NCI-H2107 (cell line): Measurements from ENCODE around the gene SLIT3.

ENCODE experiments used
- DNase-seq: peaks from one replicate; lab custom pipeline; 2025; lab: John Stamatoyannopoulos, UW

SLIT3 gene

DNA sequence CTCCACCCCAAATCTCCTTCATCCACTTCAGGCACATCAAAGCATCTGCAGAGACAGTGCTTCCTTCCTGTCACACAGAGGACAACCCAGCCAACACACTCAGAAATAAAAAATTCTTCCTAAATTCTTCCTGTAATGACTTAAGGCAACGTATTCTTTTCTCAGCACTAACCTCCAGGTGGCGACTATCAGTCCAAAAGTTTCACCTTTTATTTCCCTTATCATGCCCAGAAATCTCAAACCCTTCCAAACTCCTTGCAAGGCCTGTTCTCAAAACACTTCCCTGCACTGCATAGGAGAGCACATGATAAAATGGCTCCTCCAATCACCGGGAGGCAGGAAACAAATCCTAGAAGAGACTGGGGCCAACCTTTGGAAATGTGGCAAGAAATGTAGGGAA lies 35.1 kb downstream of the SLIT3 start:
- no peak for DNase-seq

DNA sequence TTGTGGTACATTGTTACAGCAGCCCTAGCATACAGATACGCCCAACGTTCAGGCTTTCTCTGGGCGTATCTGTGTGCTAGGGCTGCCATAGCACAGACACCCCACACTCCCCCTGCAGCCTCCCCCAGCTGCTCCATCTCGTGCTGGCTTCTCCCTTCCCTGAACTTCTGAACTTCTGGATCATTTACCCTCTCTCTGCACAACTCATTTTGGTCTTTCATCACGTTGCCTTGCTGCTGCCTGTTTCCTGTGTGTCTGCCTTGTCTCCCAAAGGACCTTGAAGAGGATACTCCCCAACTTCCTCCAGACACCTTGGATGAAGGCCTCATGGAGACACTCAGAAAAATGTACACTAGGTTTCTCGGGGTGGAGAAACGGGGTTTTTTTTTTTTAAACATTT lies 37.3 kb downstream of the SLIT3 start:
- no peak for DNase-seq

DNA sequence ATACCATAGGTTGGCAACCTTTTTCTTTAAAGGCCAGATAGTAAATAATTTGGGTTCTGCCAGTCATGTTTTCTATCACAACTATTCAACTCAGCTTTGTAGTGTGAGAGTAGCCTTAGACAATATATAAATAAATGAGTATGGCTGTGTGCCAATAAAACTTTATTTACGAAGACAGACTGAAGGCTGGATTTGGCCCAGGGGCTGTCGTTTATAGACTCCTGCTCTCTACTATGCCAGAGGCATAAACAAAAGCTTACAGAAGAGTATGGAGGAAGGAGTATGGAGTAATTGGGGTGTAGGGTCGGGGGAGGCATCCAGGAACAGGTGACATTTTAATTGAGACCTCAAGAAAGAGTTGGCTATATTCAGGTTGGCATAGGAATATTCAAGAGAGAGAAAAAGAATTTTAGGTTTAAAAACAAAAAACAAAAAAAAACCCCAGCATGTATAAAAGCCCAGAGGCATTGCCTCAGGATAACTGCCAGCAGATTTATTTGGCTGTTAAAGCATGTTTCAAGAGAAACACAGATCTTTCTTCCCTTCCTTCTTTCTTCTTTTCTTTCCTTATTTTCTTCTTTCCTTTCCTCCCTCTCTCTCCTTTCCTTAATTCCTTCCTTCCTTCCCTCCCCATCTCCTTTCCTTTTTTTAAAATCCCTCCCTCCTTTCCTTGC lies 39.9 kb downstream of the SLIT3 start:
- no peak for DNase-seq

DNA sequence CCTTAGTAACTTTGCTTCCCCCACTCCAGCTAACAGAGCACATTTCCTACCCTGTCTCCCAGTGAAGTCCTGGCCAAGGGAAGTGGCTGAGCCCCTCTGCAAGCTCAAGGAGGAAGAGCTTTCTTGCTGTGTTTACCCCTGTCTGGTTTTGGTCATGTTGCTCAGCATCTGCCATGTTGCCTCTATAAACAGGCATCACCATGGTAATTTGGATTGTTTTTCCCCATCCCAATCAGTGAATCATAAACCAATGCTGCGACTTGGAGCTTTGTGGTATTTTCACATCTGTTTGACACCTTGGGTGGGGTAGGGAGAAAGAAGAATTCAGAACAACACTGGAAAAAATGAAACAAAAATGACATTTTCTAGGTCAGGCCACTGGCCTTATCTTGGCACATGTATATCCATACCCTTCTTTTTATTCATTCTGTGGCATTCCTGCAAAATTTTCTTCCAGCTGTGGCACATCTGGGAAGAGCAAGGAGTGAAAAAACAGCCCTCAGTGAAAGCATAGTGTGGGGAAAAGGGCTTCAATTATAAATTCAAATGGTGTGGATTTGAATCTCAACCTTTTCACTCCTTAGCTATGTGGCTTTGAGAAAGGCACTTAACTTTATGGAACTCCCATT lies 42.5 kb downstream of the SLIT3 start:
- DNase-seq: no peak

DNA sequence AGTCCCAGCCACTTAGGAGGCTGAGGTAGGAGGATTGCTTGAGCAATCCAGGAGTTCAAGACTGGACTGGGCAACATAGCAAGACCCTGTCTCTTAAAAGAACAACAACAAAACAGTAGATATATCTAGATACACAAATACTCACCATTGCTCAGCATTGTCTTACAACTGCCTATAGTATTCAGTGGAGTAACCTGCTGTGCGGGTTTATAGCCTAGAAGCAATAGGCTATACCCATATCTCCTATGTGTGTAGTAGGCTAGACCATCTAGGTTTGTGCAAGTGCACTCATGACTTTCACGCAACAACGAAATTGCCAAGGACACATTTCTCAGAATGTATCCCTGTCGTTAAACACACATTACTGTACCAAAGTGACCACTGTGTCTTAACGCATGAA lies 44.7 kb downstream of the SLIT3 start:
- DNase-seq: no peak

DNA sequence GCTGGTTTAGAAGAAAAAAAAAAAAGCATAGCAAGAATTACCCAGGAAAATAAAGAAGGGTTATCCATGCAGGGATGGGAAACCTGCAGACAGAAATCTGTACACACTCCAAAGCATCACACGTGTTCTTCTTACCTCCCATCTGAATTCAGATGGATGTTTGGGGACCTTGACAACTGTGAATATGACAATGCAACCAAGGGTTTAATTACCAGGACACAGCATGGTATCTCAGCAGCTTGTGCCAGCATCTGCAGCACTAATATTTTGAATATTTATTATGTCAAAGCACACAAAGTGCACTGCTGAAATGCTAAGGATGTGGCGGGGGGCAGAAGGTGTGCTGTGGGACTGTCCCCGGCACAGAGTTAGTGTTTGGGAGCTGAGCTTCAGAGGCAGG lies 47.9 kb downstream of the SLIT3 start:
- no peak for DNase-seq

DNA sequence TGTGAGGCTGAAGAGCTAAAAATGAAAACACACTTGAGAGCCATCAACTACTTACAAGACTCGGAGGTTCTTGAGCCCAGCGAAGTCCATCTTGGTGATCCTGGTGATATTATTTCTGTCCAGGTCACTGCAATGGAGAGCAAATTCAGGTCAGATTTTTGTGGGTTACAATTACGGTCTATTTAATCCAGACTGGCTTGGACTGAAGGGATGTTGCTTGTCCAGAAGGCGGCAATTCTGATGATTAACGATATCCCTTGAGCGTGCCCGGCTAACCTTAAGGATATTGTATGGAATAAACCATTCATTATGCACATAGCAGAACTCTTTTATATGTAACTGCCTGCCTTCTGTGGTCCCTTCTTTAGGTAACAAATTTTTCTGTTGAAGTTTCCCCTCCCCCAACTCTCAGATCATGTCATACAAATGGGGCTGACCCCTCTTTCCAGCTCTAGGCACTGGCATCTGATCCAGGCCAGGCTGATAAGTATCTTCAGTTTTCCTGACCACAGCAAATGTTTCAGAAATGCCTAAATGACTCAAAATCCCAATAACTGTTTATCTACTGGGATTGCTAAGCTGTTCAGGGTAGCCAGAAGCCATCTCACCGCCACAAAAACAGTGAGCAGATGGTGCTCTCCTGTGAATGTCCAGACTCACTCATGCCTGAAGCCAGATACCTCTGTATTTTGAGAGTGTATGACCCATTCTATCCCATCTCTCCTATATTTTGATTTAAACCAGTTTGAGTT lies 49.4 kb downstream of the SLIT3 start:
- DNase-seq: no peak

DNA sequence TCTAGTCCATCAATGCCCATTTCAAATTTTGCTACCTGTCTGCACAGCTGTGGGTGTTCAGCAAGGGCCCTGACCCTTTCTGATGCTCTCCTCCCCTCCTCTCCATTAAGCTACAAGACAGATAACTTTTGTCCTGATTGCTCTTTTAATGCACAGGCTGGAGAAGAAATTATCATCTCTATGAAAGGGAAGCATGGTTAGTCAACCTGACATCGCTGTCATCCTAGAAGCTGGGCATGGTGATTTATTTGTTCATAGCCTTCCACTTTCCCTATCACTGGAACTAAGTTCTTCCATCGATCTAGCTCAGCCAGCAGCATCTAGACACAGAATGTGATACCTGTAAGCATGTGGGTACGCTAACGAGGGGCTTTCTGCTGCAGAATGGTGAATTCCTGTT lies 50.1 kb downstream of the SLIT3 start:
- no peak for DNase-seq

DNA sequence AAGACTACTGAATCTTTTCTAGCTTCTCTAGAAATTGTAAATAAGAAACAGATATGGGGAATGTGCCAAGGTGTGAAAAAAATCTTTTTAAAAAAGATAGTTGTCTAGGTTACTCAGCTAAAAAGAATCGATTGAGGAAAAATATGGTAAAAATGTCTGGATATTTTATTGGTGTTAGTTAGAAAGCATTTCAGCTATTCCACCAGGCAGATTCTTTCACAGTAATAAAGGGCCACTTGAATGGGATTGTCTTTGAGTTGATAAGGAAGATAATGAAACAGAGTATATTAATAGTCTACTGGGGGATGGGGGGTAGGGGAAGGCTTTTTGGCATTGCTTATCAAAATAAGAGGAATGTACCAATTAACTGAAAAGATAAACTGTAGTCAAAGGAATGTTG lies 51.9 kb downstream of the SLIT3 start:
- no peak for DNase-seq

DNA sequence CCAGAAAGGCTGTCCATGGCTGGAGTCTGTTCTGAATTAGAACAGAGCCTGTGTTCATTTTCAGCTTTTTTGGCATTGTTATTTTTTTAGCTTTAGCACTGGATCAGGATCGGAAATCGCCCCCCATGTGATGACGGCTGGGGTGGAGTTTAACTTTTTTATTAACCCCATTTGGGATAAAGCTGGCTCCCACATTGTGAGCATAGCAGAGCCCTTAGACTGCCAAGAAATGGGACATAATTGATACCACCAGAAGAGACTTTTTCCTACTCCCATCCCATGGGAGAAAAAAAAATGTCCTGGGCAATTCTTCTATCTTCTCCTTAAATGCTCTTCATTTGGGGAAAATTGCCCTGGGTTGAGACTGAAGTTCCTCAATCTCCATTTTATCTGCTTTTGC lies 52.4 kb downstream of the SLIT3 start:
- no peak for DNase-seq

DNA sequence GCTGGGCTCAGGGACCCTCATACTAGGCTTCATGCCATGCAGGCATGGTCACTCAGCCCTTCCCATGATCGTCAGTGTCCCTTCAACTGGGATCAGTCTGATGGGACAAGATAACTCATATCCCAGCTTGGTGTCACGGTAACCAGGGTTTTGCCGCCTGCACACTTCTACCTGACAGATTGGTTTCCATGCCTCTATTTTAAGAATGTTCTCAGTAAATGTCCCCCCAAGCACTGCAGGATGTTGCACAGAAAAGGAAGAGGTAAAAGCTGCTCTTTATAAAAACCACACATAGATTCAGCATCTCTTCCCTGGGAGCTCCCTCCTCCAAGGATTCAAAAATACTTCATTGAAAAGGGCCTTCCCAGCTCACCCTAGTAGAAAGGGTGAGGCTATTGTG lies 56.1 kb downstream of the SLIT3 start:
- no peak for DNase-seq

DNA sequence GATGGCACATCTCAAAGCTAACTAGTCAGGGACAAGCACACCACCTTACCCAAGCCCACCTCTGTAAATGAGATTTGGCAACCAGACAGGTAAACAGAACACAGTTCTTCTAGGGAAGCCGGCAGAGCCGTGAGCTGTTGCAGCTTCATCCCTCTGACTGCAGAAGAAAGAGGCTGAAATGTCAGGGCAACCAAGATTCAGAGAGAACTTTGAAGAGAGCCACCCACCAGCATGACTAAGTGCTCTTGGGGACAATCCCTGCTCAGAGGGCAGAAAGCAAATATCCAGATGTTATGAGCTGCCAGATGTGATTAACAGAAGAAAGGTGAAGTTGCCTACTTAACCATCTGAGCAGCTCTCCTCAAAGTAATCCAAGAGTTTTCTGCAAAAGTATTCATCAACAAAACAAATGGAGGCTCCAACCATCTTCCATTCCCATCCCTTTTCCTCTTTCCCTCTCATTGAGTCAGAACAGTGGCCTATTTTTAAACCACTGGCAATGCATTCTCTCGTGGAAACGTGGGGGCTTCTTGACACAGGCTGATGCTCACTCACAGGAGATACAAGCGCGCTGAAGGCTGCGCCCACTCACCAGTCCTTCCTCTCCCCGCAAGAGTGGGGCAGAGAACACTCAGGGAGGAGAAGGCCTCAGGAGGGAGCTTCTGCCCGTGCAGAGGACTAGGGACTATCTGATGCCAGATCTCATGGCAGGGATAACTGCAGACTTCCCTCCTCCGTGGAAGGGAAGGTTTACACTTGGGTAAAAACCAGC lies 57.1 kb downstream of the SLIT3 start:
- DNase-seq: no peak

DNA sequence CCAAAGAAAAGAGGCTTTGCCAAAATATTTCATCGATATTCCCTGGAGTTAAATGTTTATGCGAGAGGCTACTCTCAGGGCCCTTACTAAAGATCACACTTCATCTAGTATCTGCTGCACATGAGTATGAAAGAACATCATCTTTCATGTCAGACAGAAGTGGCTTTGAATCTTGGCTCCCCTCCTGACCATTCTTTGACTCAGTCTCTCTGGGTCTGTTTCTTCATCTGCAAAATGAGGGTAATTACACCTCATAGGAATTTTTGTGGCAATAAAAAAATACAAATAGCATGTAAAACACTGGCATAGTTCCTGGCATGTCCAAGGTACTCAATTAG lies 58.1 kb downstream of the SLIT3 start:
- DNase-seq: no peak

DNA sequence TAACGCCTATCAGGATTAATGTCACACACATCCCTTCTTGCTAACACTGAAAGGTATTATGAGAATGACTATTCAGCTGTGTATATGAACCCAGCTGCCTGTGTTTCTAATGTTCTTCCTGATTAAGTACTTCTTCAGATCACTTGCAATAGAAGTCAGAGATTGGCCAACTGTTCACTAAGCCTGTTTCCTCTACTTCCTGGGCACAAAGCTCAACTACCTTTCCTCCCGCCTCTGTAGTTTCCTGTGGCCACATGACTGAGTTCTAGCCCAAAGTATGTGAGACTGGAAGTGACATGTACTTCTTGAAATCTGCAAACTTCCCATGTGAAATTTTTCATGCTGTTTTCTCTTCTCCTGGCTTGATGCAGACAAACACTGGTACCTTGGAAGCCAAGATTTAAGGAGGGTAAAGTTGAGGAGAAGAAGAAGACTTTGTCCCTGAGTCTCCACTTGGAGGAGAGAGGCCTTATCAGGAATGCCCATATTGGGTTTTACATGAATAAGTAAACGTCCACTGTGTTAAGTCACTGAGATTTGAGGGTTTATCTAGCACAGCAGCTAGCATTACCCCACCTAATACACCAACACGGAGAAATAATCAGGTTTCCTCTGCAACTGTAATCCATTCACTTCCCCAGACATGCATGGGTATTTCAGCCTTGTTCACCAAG lies 58.6 kb downstream of the SLIT3 start:
- DNase-seq: no peak

DNA sequence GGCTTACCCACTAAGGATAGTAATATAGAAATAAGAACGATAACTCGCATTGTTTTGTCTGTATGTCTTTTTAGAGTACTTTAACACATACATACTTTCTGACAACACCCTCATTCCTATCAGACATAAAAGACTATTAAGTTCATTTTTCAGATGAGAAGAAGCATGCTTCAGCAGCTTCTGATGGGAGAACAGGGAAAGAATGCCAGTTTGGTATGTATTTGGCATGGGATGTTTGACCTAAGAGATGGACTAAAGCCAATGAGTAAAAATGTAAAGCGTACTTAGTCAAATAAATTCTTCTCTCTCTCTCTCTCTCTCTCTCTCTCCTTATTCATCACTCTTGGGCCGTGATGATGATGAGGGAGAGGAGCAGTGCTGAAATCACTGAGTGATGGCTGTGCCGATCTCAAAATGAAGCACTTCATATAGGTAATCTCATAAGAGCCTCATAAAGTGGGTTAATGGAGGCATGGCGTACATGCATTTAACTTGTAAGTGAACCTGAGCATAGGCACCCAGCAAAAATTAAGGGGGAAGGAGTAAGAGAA lies 71.5 kb downstream of the SLIT3 start:
- DNase-seq: no peak

DNA sequence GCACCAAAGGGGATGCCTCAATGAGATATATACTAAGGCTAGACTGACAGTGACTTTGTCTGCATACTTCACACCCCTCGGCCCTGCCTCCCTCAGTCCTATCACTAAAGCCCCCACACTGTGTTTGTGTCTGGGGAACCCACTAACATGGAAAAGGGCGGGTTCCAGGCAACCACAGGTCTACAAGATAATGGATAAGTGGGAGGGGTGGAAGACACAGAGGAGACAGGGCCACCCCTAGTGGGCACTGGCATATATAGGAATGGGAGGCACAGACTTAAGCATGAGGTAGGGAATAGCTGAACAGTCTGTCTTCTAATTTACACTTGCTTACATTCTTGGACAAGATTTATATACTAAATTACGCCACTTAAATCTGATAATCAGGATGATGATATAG lies 74.0 kb downstream of the SLIT3 start:
- DNase-seq: no peak

DNA sequence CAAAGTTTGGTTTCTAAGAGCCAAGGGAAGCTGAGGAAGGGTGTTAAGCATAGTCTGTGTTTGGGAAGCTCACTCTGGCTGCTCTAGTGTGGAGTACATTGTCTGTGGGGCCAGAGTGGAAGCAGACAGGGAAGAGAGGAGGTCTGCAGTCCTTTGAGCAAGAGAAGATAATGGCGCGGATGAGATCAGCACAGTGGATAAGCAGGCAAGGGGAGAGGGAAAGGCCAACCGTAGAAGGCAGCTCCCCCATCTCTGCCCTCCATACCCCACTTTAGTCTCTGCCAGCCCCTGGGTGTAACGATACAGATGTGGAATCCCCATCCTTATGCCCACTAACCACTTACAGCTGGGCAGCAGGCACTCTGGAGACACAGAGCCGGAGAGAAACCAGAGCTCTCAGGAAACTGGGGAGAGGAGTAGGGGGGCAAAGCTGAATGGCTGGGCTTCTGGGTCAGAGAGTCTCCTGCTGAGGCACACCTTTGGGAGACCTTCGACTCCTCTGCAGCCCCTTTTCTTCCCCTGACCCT lies 75.0 kb downstream of the SLIT3 start:
- DNase-seq: no peak

DNA sequence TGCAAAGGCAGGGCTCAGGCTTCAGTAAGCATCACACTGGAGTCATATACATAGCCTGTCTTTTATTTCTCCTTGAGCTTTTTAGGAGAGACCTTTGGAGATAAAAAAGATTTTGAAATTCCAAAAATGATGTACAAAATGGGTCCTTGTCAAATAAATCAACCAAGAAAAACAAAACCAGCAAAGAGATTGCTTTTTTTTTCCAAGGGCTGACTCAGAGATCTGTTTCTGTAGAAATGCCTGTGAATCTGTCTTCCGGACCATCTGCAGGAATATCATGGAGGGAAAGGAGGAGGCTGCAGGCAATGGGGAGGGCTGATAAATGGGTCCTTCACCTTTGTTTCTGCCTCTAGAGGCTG lies 77.4 kb downstream of the SLIT3 start:
- DNase-seq: no peak

DNA sequence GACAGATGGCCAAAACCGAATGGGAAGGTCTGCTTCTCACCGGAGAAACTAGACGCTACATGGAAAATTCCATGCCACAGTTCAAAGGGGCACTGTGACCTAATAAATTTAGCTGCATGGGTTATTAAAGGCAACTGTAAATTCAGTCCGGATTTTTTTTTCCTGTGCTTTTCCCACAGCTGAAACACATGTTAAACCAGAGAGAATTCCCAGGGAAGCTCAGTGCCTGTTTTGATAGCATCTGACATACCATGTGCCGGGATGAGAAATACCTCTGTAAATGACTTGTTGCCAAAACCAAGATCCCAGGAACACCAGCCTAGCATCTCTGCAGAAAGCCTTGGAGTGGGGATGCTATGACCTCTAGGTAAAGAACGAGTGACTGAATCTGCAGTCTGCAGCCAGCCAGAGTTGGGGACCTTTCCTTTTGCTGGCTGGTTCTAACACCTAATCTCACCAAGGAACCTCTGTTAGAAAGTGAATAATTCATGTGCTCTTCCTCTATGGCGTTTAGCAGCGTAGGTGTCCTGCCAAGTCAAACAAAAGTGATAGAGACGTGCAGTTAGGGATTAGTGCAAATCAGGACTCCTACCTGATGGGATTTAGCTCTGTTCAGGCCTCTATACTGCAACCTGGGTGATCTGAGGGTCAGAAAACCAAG lies 77.9 kb downstream of the SLIT3 start:
- DNase-seq: no peak

DNA sequence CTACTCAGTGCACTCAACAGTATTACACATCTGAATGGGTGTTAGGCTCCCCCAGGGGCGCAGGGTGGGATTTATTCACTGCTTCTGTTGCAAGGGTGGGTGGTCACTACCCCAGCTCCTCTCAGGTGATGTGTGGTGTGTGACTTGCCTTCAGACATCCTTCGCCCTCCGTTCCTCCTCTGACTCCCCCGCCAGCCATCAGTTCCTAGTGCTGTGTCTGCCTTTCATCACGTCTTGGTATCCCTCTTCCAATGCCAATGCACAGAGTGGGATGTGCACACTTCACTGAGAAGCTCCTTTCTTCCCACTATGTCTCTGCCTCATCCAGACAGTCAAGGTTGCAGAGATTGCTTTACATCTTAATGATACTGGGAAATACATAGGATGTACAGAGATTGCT lies 79.4 kb downstream of the SLIT3 start:
- no peak for DNase-seq

DNA sequence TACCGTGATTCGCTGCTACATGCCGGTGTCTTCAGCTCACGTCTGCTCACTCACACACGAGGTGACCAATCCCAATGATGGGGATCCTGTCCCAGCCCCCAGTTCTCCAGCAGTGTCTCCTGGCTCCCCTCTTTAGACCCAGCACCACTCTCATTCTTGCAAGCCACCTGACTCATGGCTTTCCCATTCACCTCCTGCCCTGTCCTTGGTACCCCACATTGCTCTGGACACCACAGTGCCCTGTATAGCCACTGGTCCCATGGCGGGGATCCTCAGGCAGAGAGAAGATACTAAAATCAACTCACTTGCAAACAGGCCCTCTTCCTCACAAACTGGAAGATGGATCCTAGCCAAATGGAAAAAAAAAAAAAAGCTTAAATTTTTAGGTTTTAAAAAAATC lies 81.0 kb downstream of the SLIT3 start:
- no peak for DNase-seq
